AML-193 (cell line): ENCODE data around the gene TIE1.

Source experiments
- DNase-seq, 2 experiments: peaks; one replicate each; lab custom pipeline; 2025; lab: John Stamatoyannopoulos, UW

The TIE1 gene

DNA sequence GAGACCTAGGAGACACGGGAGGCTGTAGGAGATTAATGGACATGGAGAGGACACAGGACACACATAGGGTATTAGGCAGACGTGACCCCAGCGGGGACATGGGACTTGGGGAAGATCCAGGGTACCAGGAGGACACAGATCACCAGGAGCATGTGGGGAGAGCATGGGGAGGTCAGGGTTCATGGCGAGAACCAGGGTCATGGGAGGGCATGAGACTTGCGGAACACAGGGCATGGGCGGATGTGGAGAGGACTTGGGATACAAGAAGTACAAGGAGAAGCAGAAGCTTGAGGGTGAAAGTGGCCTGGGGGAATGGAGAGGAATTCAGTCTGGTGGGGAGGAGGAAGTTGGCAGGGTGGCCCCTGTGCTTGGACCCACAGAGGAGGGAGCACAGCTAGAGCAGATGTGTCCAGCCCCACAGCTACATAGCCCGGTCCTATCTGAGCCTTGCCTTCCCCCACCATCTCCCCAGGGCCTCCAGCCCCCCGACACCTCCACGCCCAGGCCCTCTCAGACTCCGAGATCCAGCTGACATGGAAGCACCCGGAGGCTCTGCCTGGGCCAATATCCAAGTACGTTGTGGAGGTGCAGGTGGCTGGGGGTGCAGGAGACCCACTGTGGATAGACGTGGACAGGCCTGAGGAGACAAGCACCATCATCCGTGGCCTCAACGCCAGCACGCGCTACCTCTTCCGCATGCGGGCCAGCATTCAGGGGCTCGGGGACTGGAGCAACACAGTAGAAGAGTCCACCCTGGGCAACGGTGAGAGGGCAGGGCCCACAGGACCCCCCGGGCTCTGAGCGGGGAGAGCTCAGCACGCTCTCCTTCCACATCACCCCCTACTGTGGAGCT, 12.1 kb downstream of the TIE1 start:
- DNase-seq = no peak

DNA sequence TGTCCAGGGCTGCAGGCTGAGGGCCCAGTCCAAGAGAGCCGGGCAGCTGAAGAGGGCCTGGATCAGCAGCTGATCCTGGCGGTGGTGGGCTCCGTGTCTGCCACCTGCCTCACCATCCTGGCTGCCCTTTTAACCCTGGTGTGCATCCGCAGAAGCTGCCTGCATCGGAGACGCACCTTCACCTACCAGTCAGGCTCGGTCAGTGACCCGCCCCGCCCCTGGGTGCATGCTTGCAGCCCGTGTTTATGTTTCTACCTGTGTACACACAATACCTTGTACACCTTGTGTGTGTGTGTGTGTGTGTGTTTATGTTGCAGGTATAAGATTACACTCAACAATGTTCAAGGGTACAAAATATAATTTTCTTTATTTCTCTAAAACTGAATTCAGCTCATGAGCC, 13.0 kb downstream of the TIE1 start:
- DNase-seq = no peak

- no peak for DNase-seq
These were observed 13.5 kb downstream of the TIE1 start for GRCh38 chr1:43314233-43314632.

DNA sequence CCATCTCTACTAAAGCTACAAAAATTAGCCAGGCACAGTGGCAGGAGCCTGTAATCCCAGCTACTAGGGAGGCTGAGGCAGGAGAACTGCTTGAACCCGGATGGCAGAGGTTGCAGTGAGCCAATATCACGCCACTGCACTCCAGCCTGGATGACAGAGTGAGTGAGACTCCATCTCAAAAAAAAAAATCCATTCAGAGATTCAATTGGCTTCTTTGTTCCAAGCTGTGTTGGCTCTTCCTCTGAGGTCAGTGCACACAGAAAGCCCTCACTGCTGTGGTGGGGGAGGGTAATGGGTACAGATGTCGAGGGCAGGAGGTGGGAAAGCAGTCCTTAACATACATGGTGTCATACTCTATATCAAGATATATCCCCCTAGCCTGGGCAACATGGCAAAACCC, 14.7 kb downstream of the TIE1 start:
- no peak for DNase-seq

GRCh38 chr1:43315963-43316737, 15.4 kb downstream of the TIE1 start:
- no peak for DNase-seq

- no peak for DNase-seq
These were observed 16.1 kb downstream of the TIE1 start for GRCh38 chr1:43316738-43317520.

DNA sequence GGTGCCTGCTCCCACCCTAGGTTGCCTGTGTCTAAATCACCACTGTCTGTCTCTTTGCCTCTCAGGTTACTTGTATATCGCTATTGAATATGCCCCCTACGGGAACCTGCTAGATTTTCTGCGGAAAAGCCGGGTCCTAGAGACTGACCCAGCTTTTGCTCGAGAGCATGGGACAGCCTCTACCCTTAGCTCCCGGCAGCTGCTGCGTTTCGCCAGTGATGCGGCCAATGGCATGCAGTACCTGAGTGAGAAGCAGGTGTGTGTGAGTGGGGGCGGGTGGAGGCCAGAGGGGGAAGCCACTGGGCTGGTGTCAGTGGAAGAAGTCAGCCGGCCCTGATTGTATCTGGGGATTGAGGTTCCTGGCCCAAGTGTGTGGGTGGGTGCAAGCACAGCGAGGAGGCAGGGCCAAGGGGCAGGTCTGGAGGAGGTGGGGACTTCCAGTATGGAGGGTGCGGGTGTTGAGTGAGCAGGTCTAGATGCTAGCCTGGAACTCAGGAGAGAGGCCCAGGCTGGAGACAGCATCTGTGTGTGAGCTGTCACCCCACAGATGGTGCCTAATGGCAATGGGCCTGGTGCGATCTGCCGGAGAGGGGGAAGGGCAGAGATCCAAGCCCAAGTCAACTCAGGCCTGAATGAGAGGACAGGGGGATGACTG, 17.2 kb downstream of the TIE1 start:
- DNase-seq = no peak

DNA sequence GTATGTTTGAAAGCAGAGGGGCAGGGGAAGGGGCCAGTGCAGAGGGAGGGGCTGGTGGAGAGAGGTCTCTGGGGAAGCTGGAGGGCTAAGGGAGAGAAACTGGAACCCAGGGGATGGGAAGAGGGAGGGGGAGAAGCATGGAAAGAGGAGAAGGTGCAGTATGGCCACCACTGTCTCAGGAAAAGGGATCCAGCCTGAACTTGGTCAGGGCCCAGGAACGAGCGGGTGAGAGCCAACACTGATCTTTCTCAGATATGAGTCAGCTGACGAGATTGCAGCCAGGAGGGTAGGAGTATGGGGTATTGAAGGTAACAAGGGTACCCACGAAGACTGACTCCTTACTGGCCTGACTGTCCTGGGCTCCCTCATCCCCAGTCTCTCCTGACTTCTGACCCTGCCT, 18.0 kb downstream of the TIE1 start:
- DNase-seq = no peak

GRCh38 chr1:43319288-43319687, 18.5 kb downstream of the TIE1 start:
- no peak for DNase-seq

- DNase-seq = no peak
These were observed 19.0 kb downstream of the TIE1 start for GRCh38 chr1:43319766-43320165.

DNA sequence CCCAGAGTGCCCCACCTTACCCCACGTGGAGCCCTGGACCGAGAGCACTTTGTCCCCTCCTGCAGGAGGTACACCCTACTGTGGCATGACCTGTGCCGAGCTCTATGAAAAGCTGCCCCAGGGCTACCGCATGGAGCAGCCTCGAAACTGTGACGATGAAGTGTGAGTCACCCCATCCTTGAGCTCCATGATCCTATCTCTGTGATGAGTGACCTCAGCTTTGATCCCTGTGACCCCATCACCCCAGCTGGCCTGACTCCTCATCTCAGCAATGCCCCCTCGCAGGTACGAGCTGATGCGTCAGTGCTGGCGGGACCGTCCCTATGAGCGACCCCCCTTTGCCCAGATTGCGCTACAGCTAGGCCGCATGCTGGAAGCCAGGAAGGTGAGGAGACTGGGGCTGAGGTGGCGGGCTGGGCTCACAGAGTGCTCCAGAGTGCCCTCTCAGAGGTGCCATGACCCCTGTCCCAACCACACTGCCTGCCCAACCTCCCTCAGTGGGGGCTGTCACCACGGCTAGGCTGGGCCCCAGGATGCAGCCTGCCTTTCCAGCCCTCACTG, 20.6 kb downstream of the TIE1 start:
- no peak for DNase-seq

DNA sequence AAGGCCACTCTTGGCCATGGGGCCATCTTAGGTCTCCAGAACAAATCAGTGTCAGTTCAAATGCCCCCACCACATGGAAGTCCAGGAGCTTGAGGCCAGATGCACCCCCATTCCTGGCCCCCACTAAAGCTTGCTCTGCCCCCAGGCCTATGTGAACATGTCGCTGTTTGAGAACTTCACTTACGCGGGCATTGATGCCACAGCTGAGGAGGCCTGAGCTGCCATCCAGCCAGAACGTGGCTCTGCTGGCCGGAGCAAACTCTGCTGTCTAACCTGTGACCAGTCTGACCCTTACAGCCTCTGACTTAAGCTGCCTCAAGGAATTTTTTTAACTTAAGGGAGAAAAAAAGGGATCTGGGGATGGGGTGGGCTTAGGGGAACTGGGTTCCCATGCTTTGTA, 21.7 kb downstream of the TIE1 start:
- no peak for DNase-seq

- no peak for DNase-seq
These were observed 24.0 kb downstream of the TIE1 start for GRCh38 chr1:43324810-43325209.

DNA sequence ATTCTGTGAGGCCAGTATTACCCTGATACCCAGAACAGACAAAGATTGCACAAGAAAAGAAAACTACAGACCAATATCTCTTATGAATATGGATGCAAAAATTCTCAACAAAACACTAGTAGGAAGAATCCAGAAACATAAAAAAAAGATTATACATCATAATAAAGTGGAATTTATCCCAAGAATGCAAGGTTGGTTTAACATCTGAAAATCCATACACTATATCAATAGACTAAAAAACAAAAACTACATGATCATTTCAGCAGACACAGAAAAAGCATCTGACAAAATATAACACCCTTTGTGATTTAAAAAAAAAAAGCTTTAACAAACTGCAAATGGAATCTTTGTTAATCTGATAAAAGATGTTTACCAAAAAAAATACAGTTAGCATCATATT, 24.6 kb downstream of the TIE1 start:
- no peak for DNase-seq

DNA sequence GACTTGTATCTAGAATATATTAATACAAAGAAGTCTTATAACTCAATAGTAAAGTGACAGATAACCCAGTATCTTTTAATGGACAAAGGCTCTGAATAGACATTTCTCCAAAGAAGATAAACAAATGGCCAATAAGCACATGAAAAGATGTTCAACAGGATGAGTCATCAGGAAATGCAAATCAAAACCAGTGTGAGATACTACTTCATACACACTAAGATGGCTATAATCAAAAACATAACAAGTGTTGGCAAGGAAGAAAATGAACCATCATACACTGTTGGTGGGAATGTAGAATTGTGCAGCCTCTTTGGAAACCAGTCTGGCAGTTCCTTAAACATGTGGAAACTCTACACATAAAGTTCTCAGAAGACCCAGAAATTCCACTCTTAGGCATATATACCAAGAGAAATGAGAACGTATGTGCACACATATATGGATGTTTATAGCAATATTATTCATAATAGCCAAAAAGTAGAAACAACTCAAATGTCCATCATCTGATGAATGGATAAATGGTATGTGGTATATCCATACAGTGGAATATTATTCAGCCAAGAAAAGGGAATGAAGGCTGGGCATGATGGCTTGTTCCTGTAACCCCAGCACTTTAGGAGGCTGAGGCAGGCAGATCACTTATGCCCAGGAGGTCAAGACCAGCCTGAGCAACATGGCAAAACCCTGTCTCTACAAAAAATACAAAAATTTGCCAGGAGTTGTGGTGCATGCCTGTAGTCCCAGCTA, 26.9 kb downstream of the TIE1 start:
- no peak for DNase-seq

DNA sequence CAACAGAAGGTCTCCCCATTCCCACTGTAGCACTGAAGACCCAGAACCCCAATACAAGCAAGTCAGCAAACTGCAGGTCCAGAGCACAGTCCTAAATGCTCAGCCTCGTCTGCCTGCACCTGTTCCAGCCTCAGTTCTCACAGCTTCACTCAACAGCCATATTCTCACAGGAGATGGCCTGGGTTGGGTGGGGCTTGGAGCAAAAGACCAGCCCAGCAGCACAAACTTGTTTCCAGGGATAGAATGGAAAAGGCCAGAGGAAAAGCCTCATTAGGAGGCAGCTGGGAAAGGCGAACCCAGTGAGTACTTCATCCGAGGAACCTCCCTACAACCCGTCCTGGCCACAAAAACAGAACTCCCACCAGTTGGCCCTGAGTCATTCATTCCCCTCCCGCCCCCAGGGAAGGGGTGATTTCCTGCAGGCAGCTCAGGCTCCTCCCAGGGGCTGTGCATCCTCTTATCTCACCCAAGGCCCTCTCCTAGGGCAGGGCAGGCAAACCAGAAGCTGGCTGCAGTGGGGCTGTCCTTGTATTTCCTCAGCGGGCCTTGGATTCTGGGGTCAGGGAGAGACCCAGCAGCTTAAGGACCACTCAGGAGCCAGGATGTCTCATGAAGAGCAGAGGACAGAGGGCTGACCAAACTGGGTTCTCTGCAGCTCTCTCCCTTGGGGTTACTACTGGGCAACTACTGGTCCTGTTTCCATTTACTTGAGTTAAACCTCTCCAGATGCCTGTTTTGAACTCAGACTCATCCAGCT, 29.4 kb downstream of the TIE1 start:
- DNase-seq = peak; percentile 4 to 35

GRCh38 chr1:43331688-43332087, 30.9 kb downstream of the TIE1 start:
- DNase-seq = no peak

DNA sequence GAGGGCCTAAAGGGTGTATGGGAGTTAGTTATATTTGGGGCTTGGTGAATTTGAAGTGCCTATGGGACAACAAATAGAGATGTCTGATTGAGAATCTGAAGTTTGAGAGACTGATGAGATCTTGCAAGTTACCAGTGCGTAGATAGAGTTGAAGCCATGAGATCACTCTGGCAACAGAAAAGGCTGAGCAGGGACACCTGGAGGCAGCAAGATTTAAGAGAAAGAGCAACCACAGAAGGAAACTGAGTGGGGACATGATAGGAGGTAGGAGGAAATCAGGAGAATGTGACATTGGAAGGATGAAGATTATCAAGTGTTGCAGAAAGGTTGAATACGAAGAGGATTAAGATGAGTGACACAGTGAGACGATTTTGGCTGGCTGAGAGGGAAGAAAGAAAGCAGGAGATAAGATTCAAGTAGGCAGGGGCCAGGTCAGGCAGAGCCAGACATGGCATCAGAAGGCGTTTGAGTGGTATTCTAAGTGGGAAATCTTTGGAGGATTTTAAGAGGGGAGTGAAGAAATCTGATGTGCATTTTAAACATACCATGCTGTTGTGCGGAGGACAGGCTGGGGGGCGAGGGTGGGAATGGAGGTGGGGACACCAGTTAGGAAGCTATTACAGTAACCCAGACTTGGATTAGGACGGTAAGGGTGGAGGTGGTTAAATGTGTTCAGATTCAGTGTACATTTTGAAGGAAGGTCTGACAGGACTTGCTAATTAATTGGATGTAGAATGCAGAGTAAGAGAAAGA, 33.8 kb downstream of the TIE1 start:
- no peak for DNase-seq

DNA sequence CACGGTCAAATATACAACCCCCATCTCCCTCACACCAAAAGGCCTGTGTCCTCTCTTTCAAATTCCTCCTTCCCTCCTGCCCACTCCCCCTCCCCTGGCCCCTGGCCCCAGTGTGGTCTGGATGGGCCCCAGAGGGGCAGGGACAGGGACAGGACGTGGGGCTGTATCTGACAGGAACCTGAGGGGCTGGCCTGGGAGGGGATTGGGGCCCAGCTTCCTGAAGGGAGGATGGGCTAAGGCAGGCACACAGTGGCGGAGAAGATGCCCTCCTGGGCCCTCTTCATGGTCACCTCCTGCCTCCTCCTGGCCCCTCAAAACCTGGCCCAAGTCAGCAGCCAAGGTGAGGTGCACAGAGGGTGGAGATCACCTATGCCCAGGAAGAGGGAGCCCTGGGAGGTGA, 36.8 kb downstream of the TIE1 start, which contains the start of gene MPL:
MPL (plus strand) TSS at position 231 of the 400 bp plus-strand sequence; CDS start at position 262, 31 bp downstream.
- no peak for DNase-seq
